HG02885 (cell line): Measurements from ENCODE around the gene ARHGAP6.

Experiments used
- ATAC-seq: cut with Tn5 transposase; IDR thresholded peaks from one replicate; pipeline ENCODE4 v1.9.1; 2021; ENCODE audit warnings: mild to moderate bottlenecking; ENCODE audit not compliant: unreplicated experiment, poor library complexity

ARHGAP6 gene

DNA sequence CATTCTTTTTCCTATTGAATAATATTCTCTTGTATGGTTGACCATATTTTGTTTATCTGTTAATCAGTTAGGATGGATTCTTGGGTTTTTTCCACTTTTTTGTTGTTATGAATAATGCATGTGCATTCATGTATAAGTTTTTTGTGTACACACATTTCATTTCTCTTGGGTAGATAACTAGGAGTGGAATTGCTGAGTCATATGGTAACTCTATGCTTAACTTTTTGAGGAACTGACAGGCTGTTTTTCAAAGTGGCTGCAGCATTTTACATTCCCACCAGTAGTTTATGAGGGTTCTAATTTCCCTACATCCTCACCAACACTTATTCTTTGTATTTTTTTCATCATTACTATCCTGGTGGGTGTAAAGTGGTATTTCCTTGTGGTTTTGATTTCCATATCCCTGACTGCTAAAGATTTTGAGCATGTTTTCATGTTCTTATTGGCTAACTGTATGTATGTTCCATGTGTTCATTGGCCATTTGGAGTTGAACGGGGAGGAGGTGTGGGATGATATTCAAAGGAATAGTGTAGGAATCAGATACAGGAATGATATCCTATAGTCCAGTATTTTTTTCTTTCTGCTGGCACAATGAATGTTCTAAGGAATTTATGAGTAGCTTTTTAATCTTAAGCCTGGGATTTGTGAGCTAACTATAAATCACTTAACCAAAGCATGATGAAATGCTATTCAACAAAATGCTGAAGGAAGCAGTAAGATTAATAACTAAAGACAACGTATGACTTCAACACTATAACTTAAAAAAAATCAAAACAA, 258.2 kb downstream of the ARHGAP6 start:
- no peak for ATAC-seq

DNA sequence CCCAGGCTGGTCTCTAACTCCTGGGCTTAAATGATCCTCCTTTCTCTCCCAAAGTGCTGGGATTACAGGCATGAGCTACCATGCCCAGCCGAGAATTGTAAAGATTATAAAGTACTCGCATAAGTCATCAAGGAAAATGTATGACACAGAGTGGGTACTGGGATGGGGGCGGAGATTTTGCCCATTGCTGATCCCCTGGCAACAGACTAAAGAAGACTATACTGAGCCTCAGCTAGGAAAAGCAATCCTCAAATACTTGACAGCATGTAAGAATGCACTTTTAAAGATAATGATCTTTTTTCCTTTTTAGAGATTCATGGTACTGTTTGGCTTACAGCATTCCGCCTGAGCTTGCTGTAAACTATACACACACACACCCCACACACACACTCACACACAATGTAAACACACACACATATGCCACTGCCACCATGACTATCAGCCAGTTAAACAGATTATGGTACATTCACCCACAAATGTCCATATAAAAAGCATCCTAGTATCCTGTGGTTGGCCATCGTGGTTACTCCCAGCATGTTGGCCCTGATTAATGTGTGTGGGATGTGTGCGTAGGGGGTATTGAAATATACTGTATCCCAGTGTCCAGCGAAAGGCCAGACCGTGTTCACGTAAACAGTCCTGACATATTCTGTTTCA, 259.5 kb downstream of the ARHGAP6 start:
- ATAC-seq = no peak

DNA sequence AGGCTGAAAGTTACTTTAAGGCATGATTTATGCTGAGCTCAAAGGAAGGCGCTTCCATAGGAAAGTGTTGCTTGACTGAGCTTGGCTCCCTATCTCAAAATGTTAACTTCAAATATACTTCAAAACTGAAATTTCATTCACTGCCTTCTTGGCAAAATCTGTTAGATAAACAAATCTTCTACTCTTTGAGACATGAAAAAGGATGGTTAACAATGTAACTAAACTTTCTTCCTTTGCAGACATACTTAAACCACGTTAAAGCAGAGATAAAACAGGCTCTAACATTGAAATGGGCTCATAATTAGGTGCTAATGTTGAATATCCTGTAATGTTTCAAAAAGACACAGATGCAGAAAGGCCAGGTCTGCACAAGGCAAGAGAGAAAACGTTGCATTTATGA, 262.1 kb downstream of the ARHGAP6 start:
- ATAC-seq = no peak

DNA sequence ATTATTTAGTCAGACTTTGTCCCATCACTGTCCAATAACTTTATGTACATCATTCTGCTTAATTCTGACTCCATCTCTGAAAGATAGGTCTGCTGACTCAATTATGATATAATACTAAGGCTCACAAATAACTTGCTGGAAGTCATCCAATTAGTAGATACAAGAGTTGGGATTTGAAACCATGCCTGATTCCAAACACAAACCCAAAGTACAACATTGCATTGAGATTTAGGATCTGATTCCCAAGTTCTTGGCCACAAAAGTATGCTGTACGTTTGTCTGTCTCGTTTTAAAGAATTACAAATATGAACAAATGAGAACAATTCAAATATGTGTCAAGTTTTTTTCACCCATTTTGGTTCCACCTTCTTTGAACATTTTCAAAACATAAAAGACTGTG, 263.8 kb downstream of the ARHGAP6 start:
- ATAC-seq = no peak

DNA sequence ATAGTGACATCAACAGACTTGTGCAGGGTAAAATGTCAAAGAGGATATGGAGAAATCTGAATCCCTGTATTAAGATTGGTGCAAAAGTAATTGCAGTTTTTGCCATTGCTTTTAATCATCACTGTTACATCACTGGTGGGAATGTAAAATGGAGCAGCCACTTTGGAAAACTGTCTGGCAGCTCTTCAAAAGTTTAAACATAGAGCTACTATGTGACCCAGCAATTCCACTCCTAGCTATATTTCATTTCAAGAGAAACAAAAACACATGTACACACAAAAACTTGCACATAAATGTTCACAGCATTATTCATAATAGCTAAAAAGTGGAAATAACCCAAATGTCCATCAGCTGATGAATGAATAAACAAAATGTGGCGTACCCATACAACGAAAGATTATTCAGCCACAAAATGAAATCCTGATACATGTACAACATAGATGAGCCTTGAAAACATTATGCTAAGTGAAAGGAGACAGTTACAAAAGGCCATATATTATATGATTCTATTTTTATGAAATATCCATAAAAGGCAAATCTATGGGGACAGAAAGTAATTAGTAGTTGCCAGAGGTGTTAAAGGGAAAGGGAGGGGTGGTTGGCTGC, 266.1 kb downstream of the ARHGAP6 start:
- ATAC-seq = no peak

DNA sequence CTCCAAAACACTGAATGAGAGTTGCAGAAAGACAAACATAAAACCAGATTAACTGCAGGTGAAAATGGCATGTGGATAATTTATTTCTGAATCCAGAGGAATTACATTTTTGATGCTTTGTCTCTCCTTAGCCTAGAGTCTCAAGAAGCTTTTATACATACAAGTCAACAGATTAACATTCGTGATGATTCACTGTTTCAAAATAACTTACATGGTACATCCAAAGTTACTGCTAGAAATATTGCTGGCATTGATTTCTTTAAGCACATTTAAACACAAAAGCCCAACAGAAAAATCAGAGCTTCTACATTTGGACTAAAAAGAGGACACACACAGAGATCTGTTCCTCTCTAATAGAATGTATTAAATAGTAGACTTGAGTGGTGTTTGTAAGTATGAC, 266.9 kb downstream of the ARHGAP6 start:
- no peak for ATAC-seq

DNA sequence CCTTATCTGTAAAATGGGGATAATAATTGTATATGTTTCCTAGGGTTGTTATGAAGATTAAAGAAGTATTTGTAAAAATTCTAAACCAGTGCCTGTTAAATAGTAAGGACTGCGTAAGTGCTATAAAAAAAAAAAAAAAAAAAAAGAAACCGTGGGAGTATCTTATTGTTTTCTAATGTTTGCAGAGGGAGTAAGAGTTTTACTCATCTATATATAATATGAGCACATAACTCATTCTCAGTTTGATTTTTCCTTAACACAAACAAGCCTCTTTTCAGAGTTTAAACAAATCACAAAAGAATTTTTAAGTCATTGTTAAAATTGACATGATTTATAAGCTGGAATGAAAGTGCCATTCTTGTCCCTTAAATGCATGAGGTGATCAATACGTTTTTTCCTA, 267.6 kb downstream of the ARHGAP6 start:
- ATAC-seq = no peak

DNA sequence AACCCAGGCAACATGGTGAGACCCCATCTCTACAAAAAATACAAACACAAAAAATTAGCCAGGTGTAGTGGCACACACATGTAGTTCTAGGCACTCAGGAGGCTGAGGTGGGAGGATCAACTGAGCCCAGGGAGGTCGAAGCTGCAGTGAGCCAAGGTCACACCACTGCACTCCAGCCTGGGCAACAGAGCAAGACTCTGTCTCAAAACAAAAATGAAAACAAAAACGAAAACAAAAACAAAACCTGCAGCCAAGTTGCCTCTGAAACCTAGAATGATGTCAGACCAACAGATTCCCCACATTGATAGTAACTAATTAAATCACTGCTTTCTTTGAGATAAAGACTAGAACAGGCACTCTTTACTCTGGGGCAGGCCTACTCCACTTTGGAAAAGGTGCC, 268.0 kb downstream of the ARHGAP6 start:
- peak; percentile 76 for ATAC-seq

DNA sequence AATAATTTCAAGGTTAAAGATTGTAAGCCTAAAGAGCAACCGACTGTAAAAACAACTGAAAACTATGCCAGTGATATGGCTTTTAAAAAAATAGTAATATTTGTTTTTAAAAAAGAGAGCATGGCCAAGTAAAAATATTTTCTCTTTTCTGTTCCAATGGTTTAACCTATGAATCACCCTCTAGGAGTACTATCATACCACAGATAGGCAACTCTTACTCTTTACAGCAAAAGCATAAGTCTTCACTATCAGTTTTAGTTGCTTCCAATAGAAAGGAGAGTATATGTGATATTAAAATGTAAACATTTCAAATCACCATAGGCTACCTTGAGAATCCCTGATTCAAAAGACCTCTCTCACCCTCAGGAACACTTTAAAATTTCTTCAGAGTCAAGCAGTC, 269.9 kb downstream of the ARHGAP6 start:
- ATAC-seq = no peak

DNA sequence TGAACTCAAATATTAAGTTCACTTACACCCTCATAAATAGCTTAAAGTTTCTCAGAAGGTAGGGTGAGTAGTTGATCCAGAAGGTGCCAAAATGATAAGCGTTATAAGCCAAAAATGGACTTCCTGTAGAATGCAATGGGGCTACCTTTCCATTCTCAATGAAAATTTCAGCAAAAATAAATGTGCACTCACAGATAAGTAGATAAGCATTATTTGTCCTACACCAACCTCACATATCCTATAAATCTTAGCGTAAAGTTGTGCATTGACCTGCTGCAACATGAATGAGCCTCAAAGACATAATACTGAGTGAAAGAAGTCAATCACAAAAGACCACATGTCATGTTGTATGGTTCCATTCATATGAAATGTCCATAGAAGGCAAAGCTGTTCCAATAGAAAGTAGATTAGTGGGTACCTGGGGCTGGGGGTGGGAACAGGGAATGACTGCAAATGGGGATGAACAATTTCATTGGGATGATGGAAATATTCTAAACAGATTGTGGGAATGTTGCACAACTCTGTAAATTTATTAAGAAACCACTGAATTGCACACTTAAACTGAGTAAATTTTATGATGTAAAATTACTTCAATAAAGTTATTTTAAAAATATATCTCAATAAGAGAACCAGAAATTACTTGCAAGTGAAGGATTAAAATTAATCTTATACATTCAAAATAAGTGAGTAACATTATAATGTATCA, 271.6 kb downstream of the ARHGAP6 start:
- no peak for ATAC-seq

DNA sequence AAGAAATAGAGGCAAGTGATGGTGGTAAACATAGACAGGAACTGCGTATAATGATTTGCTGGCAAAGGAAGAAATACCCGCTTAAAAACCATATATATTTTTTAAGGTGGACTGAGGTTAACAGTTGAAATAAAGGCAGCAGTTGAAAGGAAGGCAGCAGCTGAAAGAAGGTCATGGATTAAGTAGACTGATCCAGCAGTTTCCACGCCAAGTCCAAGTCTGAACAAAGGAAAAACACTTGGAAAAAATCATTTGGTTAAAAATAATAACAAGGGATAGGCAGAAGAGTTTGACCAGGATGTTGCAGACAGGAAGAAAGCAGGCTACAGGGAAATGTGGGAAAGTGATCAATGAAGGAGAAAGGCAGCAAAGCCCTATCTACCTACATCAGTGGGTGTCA, 278.9 kb downstream of the ARHGAP6 start:
- ATAC-seq = no peak

DNA sequence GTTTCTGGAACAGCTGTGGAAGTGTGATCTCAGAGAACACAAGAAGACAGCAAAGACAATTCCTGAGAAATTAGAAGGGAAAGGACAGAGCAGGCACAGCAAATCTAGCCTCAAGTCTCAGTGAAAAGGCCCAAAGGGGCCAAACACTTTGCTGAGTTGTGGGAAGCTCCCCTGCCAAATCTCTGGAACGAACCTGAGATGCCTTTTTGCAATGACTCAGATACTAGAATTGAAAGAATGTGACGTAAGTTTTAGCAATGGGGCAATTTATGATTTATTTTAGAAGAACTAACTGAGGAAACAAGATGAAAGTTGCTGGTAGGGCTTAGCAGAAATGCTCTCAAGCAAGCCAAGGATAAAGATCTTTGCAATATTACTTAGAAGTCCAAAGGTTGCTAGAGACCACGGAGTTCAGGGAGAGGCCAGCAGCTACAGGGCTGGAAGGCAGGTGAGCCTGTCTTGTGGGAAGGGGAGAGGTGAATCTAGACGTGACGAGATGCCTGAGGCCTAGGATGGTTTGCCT, 279.7 kb downstream of the ARHGAP6 start:
- peak; percentile 58 for ATAC-seq

DNA sequence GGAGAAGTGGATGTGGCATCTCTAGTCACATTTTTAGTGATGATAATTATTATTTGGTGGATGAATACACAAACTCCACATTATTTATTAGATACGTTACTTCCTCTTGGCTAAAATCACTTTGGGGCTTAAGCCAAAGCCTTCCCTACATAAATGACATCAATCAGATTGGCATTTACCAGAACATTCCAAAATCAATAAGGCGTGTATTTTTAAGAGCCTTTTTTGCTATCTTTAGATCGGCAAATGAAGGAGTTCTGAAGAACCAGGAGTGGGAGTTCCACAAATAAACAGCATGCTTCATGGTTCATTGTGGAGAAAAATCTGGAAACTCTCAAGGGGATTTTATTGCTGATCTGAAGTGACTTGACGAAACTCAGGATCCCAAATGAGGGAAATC, 282.8 kb downstream of the ARHGAP6 start:
- ATAC-seq = no peak

DNA sequence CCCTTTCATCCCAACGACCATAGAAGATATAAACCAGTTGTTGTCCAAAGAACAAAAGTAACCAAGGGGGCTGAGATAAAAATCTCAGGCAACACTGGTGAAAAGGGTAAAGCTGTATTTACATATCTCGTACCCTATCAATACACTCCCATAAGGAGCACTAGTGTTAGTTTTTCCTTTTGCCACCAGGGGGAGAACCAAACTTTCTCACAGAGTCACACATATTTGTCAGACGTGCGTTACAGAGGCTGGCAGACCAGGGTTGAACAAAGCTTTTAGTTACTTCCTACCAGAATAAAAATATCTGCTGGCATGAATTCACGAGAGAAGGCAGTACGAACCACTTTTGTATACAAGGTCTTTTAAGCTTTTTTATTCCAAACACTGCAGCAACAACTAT, 284.3 kb downstream of the ARHGAP6 start:
- ATAC-seq = peak; percentile 82

DNA sequence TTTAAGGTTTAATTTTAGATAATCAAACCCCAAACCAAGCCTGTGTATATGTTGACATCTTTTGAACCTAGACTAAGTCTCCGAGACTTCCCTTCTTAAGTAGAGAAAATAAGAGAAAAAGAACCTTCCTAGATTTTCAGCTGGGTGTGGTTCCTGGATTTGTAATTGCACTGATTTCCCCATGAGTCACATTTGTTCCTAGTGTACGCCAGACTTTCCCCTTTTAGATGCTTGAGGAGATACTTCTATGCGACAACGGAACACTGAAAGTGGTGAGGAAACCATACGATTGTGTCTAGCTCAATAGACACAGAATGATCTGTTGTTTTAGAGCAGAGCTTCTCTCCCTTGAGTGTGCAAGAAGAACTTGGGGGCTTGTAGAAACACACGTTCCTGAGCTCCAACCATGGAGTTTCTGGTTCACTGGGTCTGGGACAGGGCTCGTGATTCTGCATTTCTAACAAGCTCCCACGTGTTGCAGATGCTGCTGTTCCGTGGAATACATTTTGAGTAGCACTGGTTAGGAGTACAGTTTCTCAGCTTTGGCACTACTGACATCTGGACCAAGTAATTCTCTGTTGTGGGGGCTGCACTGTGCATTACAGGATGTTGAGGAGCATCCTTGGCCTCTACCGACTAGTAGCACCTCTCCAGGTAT, 285.4 kb downstream of the ARHGAP6 start:
- ATAC-seq = no peak

DNA sequence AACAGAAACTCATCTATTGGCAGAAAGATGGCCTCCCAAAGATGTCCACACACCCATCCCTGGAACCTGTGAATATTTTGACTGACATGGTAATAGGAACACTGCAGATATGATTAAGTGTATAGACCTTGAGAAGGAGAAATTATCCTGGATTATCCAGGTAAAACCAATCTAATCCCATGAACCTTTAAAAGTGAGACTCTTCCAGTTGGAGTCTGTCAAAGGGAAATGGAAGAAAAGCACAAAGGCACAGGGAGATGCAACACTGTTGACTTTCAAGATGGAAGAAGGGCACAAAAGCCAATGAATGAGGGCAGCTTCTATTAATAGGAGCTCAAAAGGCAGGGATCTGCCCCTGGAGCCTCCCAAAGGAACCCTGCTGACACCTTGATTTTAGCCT, 289.6 kb downstream of the ARHGAP6 start:
- ATAC-seq = no peak

DNA sequence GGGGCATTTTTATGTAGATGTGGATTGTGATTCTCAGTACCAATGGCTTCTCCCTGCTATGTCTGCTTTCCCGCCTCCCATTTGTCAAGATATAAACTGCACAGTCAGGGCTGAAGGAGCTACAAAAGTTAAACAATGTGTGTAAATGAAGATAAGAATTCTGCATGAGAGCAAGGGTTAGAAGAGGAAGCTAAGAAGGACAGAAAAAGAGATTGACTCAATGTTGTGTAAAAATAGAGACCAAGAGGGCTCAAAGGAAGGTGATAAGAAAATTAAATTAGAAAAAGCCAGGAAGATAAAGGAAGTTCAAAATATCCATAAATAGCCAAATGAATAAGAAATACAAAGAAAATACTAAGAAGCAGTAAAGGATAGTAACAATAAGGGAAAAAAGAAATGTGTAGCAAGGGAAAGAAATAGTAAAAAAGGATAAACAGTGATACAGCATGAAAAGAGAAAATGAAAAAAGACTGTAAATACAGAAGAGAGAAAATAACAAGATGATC, 290.1 kb downstream of the ARHGAP6 start:
- ATAC-seq = no peak

DNA sequence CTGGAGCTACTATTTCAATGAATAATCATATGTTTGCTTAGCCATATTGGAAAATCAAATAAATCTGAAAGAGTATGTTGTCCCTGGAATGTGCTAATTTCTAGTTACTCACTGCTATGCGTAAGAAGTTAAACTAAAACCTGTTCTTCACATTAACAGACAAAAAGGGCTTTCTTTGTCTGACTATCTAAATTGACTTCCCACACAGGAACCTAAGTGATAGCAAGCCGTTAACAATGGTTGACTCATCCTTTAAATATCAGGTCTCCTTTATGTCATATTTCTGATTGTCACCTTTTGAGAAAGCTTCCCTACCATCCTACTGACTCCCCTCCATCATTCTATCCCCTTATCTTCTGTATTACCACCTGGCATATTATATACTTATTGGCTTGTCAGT, 291.1 kb downstream of the ARHGAP6 start:
- ATAC-seq = no peak

DNA sequence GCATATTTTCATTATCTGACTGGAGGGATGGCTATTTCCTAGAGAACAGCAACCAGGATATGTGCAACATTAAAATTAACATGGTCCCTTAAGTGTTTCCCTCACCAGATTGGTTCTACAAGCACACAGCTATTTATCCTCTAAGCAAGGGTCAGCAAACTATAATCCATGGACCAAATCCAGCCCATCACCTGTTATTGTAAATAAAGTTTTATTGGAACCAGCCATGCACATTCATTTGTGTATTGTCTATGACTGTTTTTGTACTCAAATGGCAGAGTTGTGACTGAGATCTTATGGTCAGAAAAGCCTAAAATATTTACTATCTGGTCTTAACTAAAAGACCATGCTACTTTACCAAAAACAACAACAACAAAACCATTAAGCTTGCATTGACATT, 294.6 kb downstream of the ARHGAP6 start:
- no peak for ATAC-seq
